B cell (primary cell): ENCODE data around the gene SLC25A21. TPM values are rescaled to one million over a fixed set of nuclear protein-coding genes. Genes with fewer than 3 reads are reported as not detected.

Source experiments
- ATAC-seq: fragments of 200-7000 bp; cut with Tn5 transposase; one replicate; pipeline ENCODE4 v1.10.0; 2021; ENCODE audit warnings: low read depth, mild to moderate bottlenecking, moderate number of reproducible peaks, moderate library complexity
- CTCF ChIA-PET: fragments of 350-600 bp; sonication (Branson Sonifier 250); formaldehyde crosslinking; loops from one replicate; lab custom pipeline; 2021; ENCODE audit warnings: antibody characterized with exemption, inconsistent platforms; lab: Charles Lee
- POLR2A ChIA-PET: fragments of 350-600 bp; sonication (Branson Sonifier 250); formaldehyde crosslinking; loops from one replicate; lab custom pipeline; 2021; ENCODE audit warnings: antibody characterized with exemption; lab: Charles Lee
- DNase-seq: peaks from one replicate; pipeline ENCODE4 v3.0.0; 2013
- H2AFZ ChIP-seq: 2 replicates; pipeline ENCODE4 v1.6.1; 2012; ENCODE audit warnings: mild to moderate bottlenecking, low read depth, low read length; ENCODE audit not compliant: insufficient read depth, poor library complexity, severe bottlenecking
- H3K27ac ChIP-seq, 2 donors: 1 replicate in 1 of 2; 2 replicates in 1 of 2; pipeline ENCODE4 v1.5.1; 2012 to 2013; ENCODE audit warnings: low read length in 2 of 2, mild to moderate bottlenecking in 2 of 2, moderate library complexity in 1 of 2
- H3K27me3 ChIP-seq, 4 experiments: fragments of 200-600 bp in 1 of 4; sonication (generic) in 1 of 4; replicated peaks in 1 of 4; 1 replicate in 2 of 4; 2 replicates in 2 of 4; pipeline versions ENCODE4 v1.6.1 to v1.7.0; 2013 to 2016; ENCODE audit warnings: low read length in 3 of 4, mild to moderate bottlenecking in 2 of 4, mixed read lengths in 1 of 4, moderate library complexity in 1 of 4; ENCODE audit not compliant: insufficient read depth in 4 of 4, control insufficient read depth in 3 of 4; ENCODE audit errors: control extremely low read depth in 1 of 4
- H3K36me3 ChIP-seq, 2 experiments: replicated peaks in 1 of 2; 1 replicate in 1 of 2; 2 replicates in 1 of 2; pipeline versions ENCODE4 v1.6.1 to v1.7.1; 2013; ENCODE audit warnings: low read length in 1 of 2; ENCODE audit not compliant: insufficient read depth in 2 of 2, control insufficient read depth in 1 of 2; ENCODE audit errors: control extremely low read depth in 1 of 2, extremely low read depth in 1 of 2
- H3K4me1 ChIP-seq, 2 donors: fragments of 200-600 bp in 1 of 2; sonication (generic) in 1 of 2; 1 replicate in 1 of 2; 2 replicates in 1 of 2; pipeline versions ENCODE4 v1.5.1 to v1.6.1; 2013 to 2017; ENCODE audit warnings: low read length in 2 of 2; ENCODE audit not compliant: control insufficient read depth in 2 of 2, insufficient read depth in 2 of 2
- H3K4me2 ChIP-seq: replicated peaks from 2 replicates; pipeline ENCODE3; 2012; ENCODE audit warnings: mild to moderate bottlenecking, low read depth, low read length; ENCODE audit not compliant: poor library complexity, severe bottlenecking
- H3K4me3 ChIP-seq, 5 experiments: fragments of 200-600 bp in 1 of 5; sonication (generic) in 1 of 5; 1 replicate in 3 of 5; 2 replicates in 2 of 5; pipeline versions ENCODE4 v1.5.1 to v1.7.0; 2011 to 2016; ENCODE audit warnings: low read length in 4 of 5, mild to moderate bottlenecking in 4 of 5, low read depth in 2 of 5, control low read depth in 1 of 5, moderate library complexity in 1 of 5; ENCODE audit not compliant: insufficient read depth in 1 of 5; ENCODE audit errors: control extremely low read depth in 1 of 5, extremely low read depth in 1 of 5
- H3K79me2 ChIP-seq: fragments of 200-600 bp; sonication (generic); one replicate; pipeline ENCODE4 v1.6.0; 2016; ENCODE audit warnings: low read length; ENCODE audit not compliant: control insufficient read depth, insufficient read depth
- H3K9ac ChIP-seq: fragments of 200-600 bp; sonication (generic); 2 replicates; pipeline ENCODE4 v1.6.1; 2017; ENCODE audit warnings: mild to moderate bottlenecking, low read length, moderate library complexity
- H3K9me3 ChIP-seq, 3 donors: one replicate each; pipeline versions ENCODE4 v1.6.1 to v1.7.1; 2013; ENCODE audit warnings: low read length in 2 of 3; ENCODE audit not compliant: control insufficient read depth in 2 of 3, insufficient read depth in 1 of 3; ENCODE audit errors: control extremely low read depth in 1 of 3
- H4K20me1 ChIP-seq: 2 replicates; pipeline ENCODE4 v1.6.0; 2012; ENCODE audit warnings: mild to moderate bottlenecking, low read length; ENCODE audit not compliant: insufficient read depth, control insufficient read depth, poor library complexity, severe bottlenecking
- H3K27ac Mint-ChIP-seq: one replicate; pipeline ENCODE4 v1.8.0; 2021; ENCODE audit warnings: mixed read lengths
- H3K27me3 Mint-ChIP-seq: one replicate; pipeline ENCODE4 v1.8.0; 2021; ENCODE audit warnings: mixed read lengths
- H3K4me1 Mint-ChIP-seq: one replicate; pipeline ENCODE4 v1.8.0; 2021; ENCODE audit warnings: mixed read lengths
- H3K4me3 Mint-ChIP-seq: one replicate; pipeline ENCODE4 v1.8.0; 2021; ENCODE audit warnings: mixed read lengths
- H3K9me3 Mint-ChIP-seq: one replicate; pipeline ENCODE4 v1.8.0; 2022; ENCODE audit warnings: mixed read lengths; ENCODE audit not compliant: insufficient read depth
- CTCF ChIP-seq: fragments of 200-600 bp; IDR thresholded peaks from one replicate; pipeline ENCODE4 v1.8.0; 2022; ENCODE audit warnings: antibody characterized with exemption, mild to moderate bottlenecking
- EZH2 ChIP-seq: IDR thresholded peaks from 2 replicates; pipeline ENCODE4 v1.6.1; 2012; ENCODE audit warnings: borderline replicate concordance, low read depth, mild to moderate bottlenecking, moderate library complexity, low read length; ENCODE audit not compliant: insufficient read depth, poor library complexity, severe bottlenecking
- WGBS: methylation state at CpG from one replicate; pipeline ENCODE4 v1.1.5; 2013; ENCODE audit warnings: missing lambda C conversion rate; ENCODE audit not compliant: insufficient coverage; 5-methylcytosine and 5-hydroxymethylcytosine counted together
- intact Hi-C: fragments of 100-400 bp; cut with micrococcal nuclease; formaldehyde crosslinking; loops from one replicate; pipeline ENCODE4 v1.10.0; 2022
- polyA plus RNA-seq: library from polyadenylated mRNA; depleted of rRNA; stranded (reverse); fragments of >200 nt; gene quantifications from 2 replicates; pipeline ENCODE4 v1.2.3, GENCODE V29; 2012
- total RNA-seq, 2 donors: library from RNA; stranded (reverse); fragments of 120-200 nt in 1 of 2; gene quantifications; 1 replicate in 1 of 2; 2 replicates in 1 of 2; pipeline versions ENCODE4 v1.2.3 to v1.2.4, GENCODE V29; 2013 to 2022

SLC25A21 gene
- total and polyA plus RNA-seq, 2 donors (not counting 1 experiment from before 2014, with no cell fraction given) = not detected

GRCh38 chr14:37114559-37114958 is 57.8 kb downstream of the SLC25A21 start:
- H3K27ac Mint-ChIP-seq = no peak overlapping the region
- H3K27me3 ChIP-seq = no peaks in the 10 kb centered on the region
- no peak overlapping the region for H3K4me2 ChIP-seq
- no peaks in the 10 kb centered on the region for H3K79me2 ChIP-seq
- H3K27ac ChIP-seq = no peak overlapping the region
- no peak overlapping the region for H2AFZ ChIP-seq
- ChIA-PET CTCF (no interaction called here), POLR2A (no interaction called here)
- no CpG with 5 or more reads among the region's 3 CpGs for WGBS
- ATAC-seq = no peak
- no peaks in the 10 kb centered on the region for H3K4me1 ChIP-seq
- no peaks in the 10 kb centered on the region for H3K9me3 ChIP-seq
- intact Hi-C loops = no loop called here
- H3K27me3 Mint-ChIP-seq = no peaks in the 10 kb centered on the region
- no peak overlapping the region for H3K9ac ChIP-seq
- no peak overlapping the region for H3K4me3 Mint-ChIP-seq
- H3K4me1 Mint-ChIP-seq = no peaks in the 10 kb centered on the region
- TF ChIP-seq EZH2 (no peak), CTCF (no peak)
- H3K36me3 ChIP-seq = no peaks in the 10 kb centered on the region
- H3K4me3 ChIP-seq = no peak overlapping the region
- H3K9me3 Mint-ChIP-seq = peaks cover 3% of the 10 kb centered on the region
- H4K20me1 ChIP-seq = no peaks in the 10 kb centered on the region
- no peak for DNase-seq

GRCh38 chr14:37114002-37114401 is 58.4 kb downstream of the SLC25A21 start:
- no peak overlapping the region for H2AFZ ChIP-seq
- Mint-ChIP-seq H3K4me3 (no peak overlapping the region), H3K27me3 (no peaks in the 10 kb centered on the region), H3K4me1 (no peaks in the 10 kb centered on the region), H3K27ac (no peak overlapping the region), H3K9me3 (peaks cover 3% of the 10 kb centered on the region)
- no peak for TF ChIP-seq CTCF
- TF ChIP-seq EZH2 = no peak
- intact Hi-C loops = no loop called here
- no peaks in the 10 kb centered on the region for H3K36me3 ChIP-seq
- no peak overlapping the region for H3K9ac ChIP-seq
- H4K20me1 ChIP-seq = no peaks in the 10 kb centered on the region
- DNase-seq (no peak), ATAC-seq (no peak)
- no peaks in the 10 kb centered on the region for H3K27me3 ChIP-seq
- POLR2A ChIA-PET = no interaction called here
- no peaks in the 10 kb centered on the region for H3K79me2 ChIP-seq
- no peak overlapping the region for H3K4me3 ChIP-seq
- H3K27ac ChIP-seq = no peak overlapping the region
- no CpG with 5 or more reads among the region's 3 CpGs for WGBS
- CTCF ChIA-PET = no interaction called here
- H3K4me1 ChIP-seq = no peaks in the 10 kb centered on the region
- H3K9me3 ChIP-seq = no peaks in the 10 kb centered on the region
- no peak overlapping the region for H3K4me2 ChIP-seq
